SK-N-SH (cell line): Measurements from ENCODE around the gene LSM7. TPM values are rescaled to one million over a fixed set of nuclear protein-coding genes. Genes with fewer than 3 reads are reported as not detected.

Source experiments
- CTCF ChIA-PET: fragments of 300-600, 350-600 bp; formaldehyde crosslinking; extraction: SDS; loops from one replicate; lab custom pipeline; 2021; lab: Yijun Ruan, JAX
- POLR2A ChIA-PET: fragments of 350-600 bp; sonication (Branson Sonifier 250); formaldehyde crosslinking; extraction: SDS; loops from one replicate; lab custom pipeline; 2020; ENCODE audit warnings: antibody characterized with exemption, inconsistent platforms; lab: Yijun Ruan, JAX
- DNase-seq: peaks from one replicate; pipeline ENCODE4 v3.0.0; 2012
- H2AFZ ChIP-seq: fragments of 200-600 bp; sonication (generic); 2 replicates; pipeline ENCODE4 v1.8.1; 2016; ENCODE audit warnings: antibody characterized with exemption, mild to moderate bottlenecking, low read depth
- H3F3A ChIP-seq: fragments of 200-600 bp; sonication (generic); replicated peaks from 2 replicates; pipeline ENCODE3; 2016; ENCODE audit warnings: antibody characterized with exemption, mild to moderate bottlenecking; ENCODE audit not compliant: insufficient read depth
- H3K27ac ChIP-seq, 2 experiments: fragments of 200-500 bp in 1 of 2; fragments of 200-600 bp in 1 of 2; sonication (Bioruptor generic) in 1 of 2; sonication (generic), shearing (Covaris generic) in 1 of 2; 2 replicates each; pipeline versions ENCODE4 v1.5.1 to v1.6.1; 2014 to 2016; ENCODE audit warnings: low read depth in 2 of 2, inconsistent platforms in 1 of 2, low read length in 1 of 2, mild to moderate bottlenecking in 1 of 2, mixed read lengths in 1 of 2
- H3K27me3 ChIP-seq: fragments of 200-600 bp; sonication (generic), shearing (Covaris generic); 2 replicates; pipeline ENCODE4 v1.6.1; 2016; ENCODE audit warnings: mixed run types; ENCODE audit not compliant: insufficient read depth
- H3K36me3 ChIP-seq, 2 experiments: fragments of 200-500 bp in 1 of 2; fragments of 200-600 bp in 1 of 2; sonication (Bioruptor generic) in 1 of 2; sonication (generic) in 1 of 2; replicated peaks in 1 of 2; 2 replicates each; pipeline versions ENCODE3 to v1.5.1; 2014 to 2016; ENCODE audit warnings: low read length in 1 of 2, mild to moderate bottlenecking in 1 of 2; ENCODE audit not compliant: insufficient read depth in 2 of 2, control insufficient read depth in 1 of 2
- H3K4me1 ChIP-seq, 2 experiments: fragments of 200-500 bp in 1 of 2; fragments of 200-600 bp in 1 of 2; sonication (Bioruptor generic) in 1 of 2; sonication (generic), shearing (Covaris generic) in 1 of 2; 2 replicates each; pipeline versions ENCODE4 v1.5.1 to v1.6.1; 2014 to 2016; ENCODE audit warnings: low read depth in 1 of 2, low read length in 1 of 2, mixed run types in 1 of 2; ENCODE audit not compliant: insufficient read depth in 2 of 2, control insufficient read depth in 1 of 2
- H3K4me2 ChIP-seq: fragments of 200-600 bp; sonication (generic), shearing (Covaris generic); 2 replicates; pipeline ENCODE4 v1.6.1; 2017; ENCODE audit warnings: mixed run types
- H3K4me3 ChIP-seq, 2 experiments: fragments of 200-500 bp in 1 of 2; fragments of 200-600 bp in 1 of 2; sonication (Bioruptor generic) in 1 of 2; sonication (generic), shearing (Covaris generic) in 1 of 2; 2 replicates each; pipeline versions ENCODE4 v1.5.1 to v1.8.1; 2014 to 2016; ENCODE audit warnings: low read depth in 2 of 2, inconsistent platforms in 1 of 2, low read length in 1 of 2, mild to moderate bottlenecking in 1 of 2, mixed read lengths in 1 of 2, moderate library complexity in 1 of 2
- H3K79me2 ChIP-seq: fragments of 200-600 bp; sonication (generic); 2 replicates; pipeline ENCODE4 v1.8.1; 2017; ENCODE audit warnings: mild to moderate bottlenecking; ENCODE audit not compliant: insufficient read depth
- H3K9ac ChIP-seq: fragments of 200-600 bp; sonication (generic); 2 replicates; pipeline ENCODE4 v1.6.1; 2017; ENCODE audit warnings: mixed run types
- H3K9me2 ChIP-seq: fragments of 200-600 bp; sonication (generic); 2 replicates; pipeline ENCODE4 v1.6.1; 2017; ENCODE audit warnings: mixed run types
- H3K9me3 ChIP-seq: fragments of 200-600 bp; sonication (generic); 2 replicates; pipeline ENCODE4 v1.6.1; 2017; ENCODE audit warnings: mixed run types, mild to moderate bottlenecking, moderate library complexity
- H4K20me1 ChIP-seq: fragments of 200-600 bp; sonication (generic); 2 replicates; pipeline ENCODE4 v1.6.1; 2017; ENCODE audit warnings: mild to moderate bottlenecking, mixed run types; ENCODE audit not compliant: insufficient read depth
- ELF1 ChIP-seq: IDR thresholded peaks from 2 replicates; pipeline ENCODE4 v1.4.0; 2012
- EP300 ChIP-seq, 2 experiments: IDR thresholded peaks; 2 replicates each; pipeline versions ENCODE4 v1.4.0 to v1.6.1; 2012; ENCODE audit warnings: borderline replicate concordance in 1 of 2, low read depth in 1 of 2, low read length in 1 of 2
- FOSL2 ChIP-seq: IDR thresholded peaks from 2 replicates; pipeline ENCODE4 v1.4.0; 2012; ENCODE audit warnings: low read depth, mild to moderate bottlenecking, moderate library complexity, borderline replicate concordance
- FOXJ3 ChIP-seq: sonication (generic); formaldehyde crosslinking; IDR thresholded peaks from 2 replicates; pipeline ENCODE4 v1.5.1; 2020; ENCODE audit warnings: mild to moderate bottlenecking, missing genetic modification reagents
- FOXM1 ChIP-seq: IDR thresholded peaks from 2 replicates; pipeline ENCODE4 v1.4.0; 2012; ENCODE audit warnings: low read depth, mild to moderate bottlenecking
- GABPA ChIP-seq: IDR thresholded peaks from 2 replicates; pipeline ENCODE4 v1.4.0; 2012; ENCODE audit warnings: low read depth, mild to moderate bottlenecking
- GATA2 ChIP-seq: sonication (generic); formaldehyde crosslinking; IDR thresholded peaks from 2 replicates; pipeline ENCODE4 v1.5.0; 2020; ENCODE audit warnings: mild to moderate bottlenecking, missing genetic modification reagents
- IRF3 ChIP-seq: fragments of 150-350 bp; IDR thresholded peaks from 2 replicates; pipeline ENCODE4 v1.6.1; 2016; ENCODE audit warnings: mild to moderate bottlenecking, low read depth, low read length
- JUND ChIP-seq: IDR thresholded peaks from 2 replicates; pipeline ENCODE4 v1.4.0; 2012
- MAX ChIP-seq: IDR thresholded peaks from 2 replicates; pipeline ENCODE4 v1.4.0; 2012; ENCODE audit warnings: low read depth
- MEF2A ChIP-seq: IDR thresholded peaks from 2 replicates; pipeline ENCODE4 v1.4.0; 2012; ENCODE audit warnings: low read depth, borderline replicate concordance
- MXI1 ChIP-seq: IDR thresholded peaks from 2 replicates; pipeline ENCODE4 v1.6.1; 2012; ENCODE audit warnings: mild to moderate bottlenecking, low read depth, low read length, improper control_type of control experiment
- NFIC ChIP-seq: IDR thresholded peaks from 2 replicates; pipeline ENCODE4 v1.4.0; 2012; ENCODE audit warnings: borderline replicate concordance
- POLR2AphosphoS5 ChIP-seq: IDR thresholded peaks from 2 replicates; pipeline ENCODE4 v1.6.1; 2012; ENCODE audit warnings: low read depth, low read length
- RXRA ChIP-seq: IDR thresholded peaks from 2 replicates; pipeline ENCODE4 v1.4.0; 2012; ENCODE audit warnings: low read depth, mild to moderate bottlenecking, borderline replicate concordance
- SMC3 ChIP-seq: IDR thresholded peaks from 2 replicates; pipeline ENCODE4 v1.6.1; 2012; ENCODE audit warnings: low read depth, low read length, improper control_type of control experiment
- TAF1 ChIP-seq: IDR thresholded peaks from 2 replicates; pipeline ENCODE4 v1.6.1; 2012; ENCODE audit warnings: low read depth, mild to moderate bottlenecking, low read length, moderate library complexity, borderline replicate concordance
- TCF12 ChIP-seq: IDR thresholded peaks from 2 replicates; pipeline ENCODE4 v1.4.0; 2012
- TEAD4 ChIP-seq: IDR thresholded peaks from 2 replicates; pipeline ENCODE4 v1.4.0; 2012; ENCODE audit warnings: mild to moderate bottlenecking, borderline replicate concordance; ENCODE audit not compliant: insufficient read depth
- USF1 ChIP-seq: IDR thresholded peaks from 2 replicates; pipeline ENCODE4 v1.4.0; 2012; ENCODE audit warnings: low read depth, borderline replicate concordance
- USF2 ChIP-seq: fragments of 150-350 bp; IDR thresholded peaks from 2 replicates; pipeline ENCODE4 v1.6.1; 2017; ENCODE audit warnings: antibody characterized with exemption, low read length, low read depth, borderline replicate concordance
- YY1 ChIP-seq: IDR thresholded peaks from 2 replicates; pipeline ENCODE4 v1.4.0; 2012; ENCODE audit warnings: low read depth, mild to moderate bottlenecking
- WGBS: methylation state at CpG from one replicate; pipeline ENCODE4 v1.1.6; 2017; ENCODE audit warnings: low lambda C conversion rate; 5-methylcytosine and 5-hydroxymethylcytosine counted together
- polyA plus RNA-seq, 3 experiments: library from polyadenylated mRNA; depleted of rRNA; stranded (reverse); fragments of >200 nt; gene quantifications; 2 replicates each; pipeline ENCODE4 v1.2.3, GENCODE V29; 2012

Gene LSM7
- polyA plus RNA-seq, 1 of the 3 experiments (the other 2 are of a cell fraction) = 1,193 TPM

GRCh38 chr19:2274185-2274711 is 54.1 kb downstream of the LSM7 start:
- Histone ChIP-seq H4K20me1 (peaks cover 59% of the 10 kb centered on the region), H3K4me2 (peak overlapping the region; percentile 90), H3K79me2 (peaks cover 64% of the 10 kb centered on the region), H3K9me3 (no peaks in the 10 kb centered on the region), H3F3A (peaks cover 17% of the 10 kb centered on the region), H2AFZ (no peak overlapping the region), H3K27me3 (no peaks in the 10 kb centered on the region), H3K9ac (no peak overlapping the region), H3K4me1 (peaks cover 4 to 28% of the 10 kb centered on the region in 2 experiments; a peak in 1 of 4 replicates), H3K9me2 (no peaks in the 10 kb centered on the region)
- DNase-seq = no peak
- ChIA-PET POLR2A (interaction anchor here (0.6 to 1.9 kb wide), 5 partner anchors 15 to 120 kb away, joined by 3 to 6 read pairs (median 3); no protein-coding TSS in a partner anchor), CTCF (interaction anchor here (0.6 to 11.9 kb wide), 20 partner anchors 9 to 1041 kb away, joined by 3 to 284 read pairs (median 8); partner anchors contain the start of genes LINGO3, LSM7, PLEKHJ1 and SF3A2)
- WGBS = 96% methylated on average over 9 of the region's 9 CpGs
- no peak for TF ChIP-seq MXI1
- TF ChIP-seq SMC3 = no peak
- TF ChIP-seq IRF3 = no peak
- TF ChIP-seq TCF12 = no peak
- TF ChIP-seq JUND = no peak
- no peak for TF ChIP-seq TAF1
- no peak for TF ChIP-seq YY1
- no peak for TF ChIP-seq GABPA
- no peak for TF ChIP-seq USF1
- no peak for TF ChIP-seq ELF1
- no peak for TF ChIP-seq EP300 (IDR thresholded peaks at IDR 0.05; ENCODE audit: borderline replicate concordance in 1 of 2, low read depth in 1 of 2, low read length in 1 of 2)
- no peak for TF ChIP-seq FOXJ3 (CRISPR knock-in tag)
- TF ChIP-seq MAX = no peak
- TF ChIP-seq, all 33 proteins: peak for 0
- Histone ChIP-seq H3K4me3 (peak overlapping the region in 1 of 2 experiments; percentile 36; a peak in 2 of 4 replicates), H3K36me3 (peaks cover 17 to 26% of the 10 kb centered on the region in 2 experiments), H3K27ac (peak overlapping the region; percentile 1 to 46; a peak in 3 of 4 replicates)

GRCh38 chr19:2273356-2274184 is 54.8 kb downstream of the LSM7 start:
- H3K4me2 ChIP-seq = peak overlapping the region; percentile 90
- H3K79me2 ChIP-seq = peaks cover 64% of the 10 kb centered on the region
- H3K27me3 ChIP-seq = no peaks in the 10 kb centered on the region
- no peaks in the 10 kb centered on the region for H3K9me3 ChIP-seq
- H3F3A ChIP-seq = peaks cover 20% of the 10 kb centered on the region
- H3K9me2 ChIP-seq = no peaks in the 10 kb centered on the region
- POLR2A ChIA-PET = interaction anchor here (0.6 to 1.6 kb wide), 5 partner anchors 14 to 120 kb away, joined by 3 to 5 read pairs (median 3); no protein-coding TSS in a partner anchor
- no peak overlapping the region for H2AFZ ChIP-seq
- H3K4me1 ChIP-seq = peaks cover 6 to 28% of the 10 kb centered on the region in 2 experiments; a peak in 3 of 4 replicates
- WGBS = 28% methylated on average over 19 of the region's 45 CpGs
- H4K20me1 ChIP-seq = peaks cover 59% of the 10 kb centered on the region
- peak; percentile 95 for DNase-seq
- CTCF ChIA-PET = interaction anchor here (0.8 to 11.9 kb wide), 16 partner anchors 8 to 119 kb away, joined by 3 to 284 read pairs (median 12); partner anchors contain the start of genes LINGO3, LSM7, PEAK3 and PLEKHJ1
- peak overlapping the region; percentile 46 to 64 for H3K27ac ChIP-seq
- peaks cover 17 to 26% of the 10 kb centered on the region in 2 experiments for H3K36me3 ChIP-seq
- peak overlapping the region; percentile 35 to 36 for H3K4me3 ChIP-seq
- H3K9ac ChIP-seq = no peak overlapping the region
- no peak; the same call in 1 of the 2 replicates for TF ChIP-seq FOSL2
- no peak for TF ChIP-seq FOXM1
- TF ChIP-seq TEAD4 = no peak
- no peak for TF ChIP-seq GATA2
- TF ChIP-seq MEF2A = no peak
- no peak for TF ChIP-seq USF2
- no peak for TF ChIP-seq RXRA
- no peak for TF ChIP-seq NFIC
- TF ChIP-seq POLR2AphosphoS5 = no peak; the same call in 1 of the 2 replicates
- TF ChIP-seq YY1 = 0 out of 2 replicates have a peak, but pooled peaks have one; percentile 33
- TF ChIP-seq EP300 (IDR thresholded peaks at IDR 0.05; ENCODE audit: borderline replicate concordance in 1 of 2, low read depth in 1 of 2, low read length in 1 of 2) = no peak
